NCI-H2029 treated with DMSO at 0.1 percent for 48 hours (cell line): ENCODE measurements around the gene LMNTD2.

Source experiments
- DNase-seq: peaks from one replicate; lab custom pipeline; 2025; lab: John Stamatoyannopoulos, UW

Gene LMNTD2

DNA sequence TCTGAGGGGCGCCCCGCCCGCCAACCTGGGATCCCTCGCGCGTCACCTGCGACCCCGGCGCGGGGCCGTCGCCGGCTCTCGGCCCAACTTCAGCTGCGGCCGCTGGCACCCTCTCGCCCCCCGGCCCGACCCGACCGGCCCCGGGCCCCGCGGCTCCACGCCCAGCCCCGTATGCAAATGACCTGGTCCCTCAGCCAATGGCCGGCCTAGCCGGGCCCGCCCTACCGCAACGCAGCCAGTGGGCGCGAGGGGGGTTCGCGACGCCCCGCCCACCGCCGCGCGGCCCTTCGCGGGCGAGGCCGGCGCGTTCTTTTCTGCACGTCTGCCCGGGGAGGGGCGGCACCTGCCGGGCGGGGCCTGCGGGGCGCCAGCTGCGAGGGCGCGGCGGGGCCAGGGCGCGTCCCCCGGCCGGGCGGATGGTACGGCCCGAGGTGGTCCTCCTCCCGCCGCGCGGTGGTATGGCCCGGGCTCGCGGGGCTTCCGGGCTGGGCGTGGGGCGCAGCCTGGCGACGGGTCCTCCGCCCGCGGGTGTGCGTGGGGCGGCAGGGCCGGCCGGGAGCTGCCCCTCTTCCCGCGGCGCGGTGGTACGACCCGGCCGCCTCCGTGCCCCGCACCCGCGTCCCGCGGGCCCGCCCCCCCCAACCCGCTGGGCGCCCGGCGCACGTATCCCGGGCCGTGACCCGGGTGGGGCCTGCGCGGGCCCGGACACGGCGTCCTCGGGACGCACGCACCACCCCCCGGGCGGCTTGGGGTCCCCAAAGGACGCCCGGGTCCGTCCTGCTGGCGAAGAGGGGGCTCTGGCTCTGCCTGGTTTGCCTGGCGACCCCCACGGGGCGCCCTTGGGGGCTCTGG, 8.0 kb upstream of the LMNTD2 start:
- peak; percentile 47 for DNase-seq

DNA sequence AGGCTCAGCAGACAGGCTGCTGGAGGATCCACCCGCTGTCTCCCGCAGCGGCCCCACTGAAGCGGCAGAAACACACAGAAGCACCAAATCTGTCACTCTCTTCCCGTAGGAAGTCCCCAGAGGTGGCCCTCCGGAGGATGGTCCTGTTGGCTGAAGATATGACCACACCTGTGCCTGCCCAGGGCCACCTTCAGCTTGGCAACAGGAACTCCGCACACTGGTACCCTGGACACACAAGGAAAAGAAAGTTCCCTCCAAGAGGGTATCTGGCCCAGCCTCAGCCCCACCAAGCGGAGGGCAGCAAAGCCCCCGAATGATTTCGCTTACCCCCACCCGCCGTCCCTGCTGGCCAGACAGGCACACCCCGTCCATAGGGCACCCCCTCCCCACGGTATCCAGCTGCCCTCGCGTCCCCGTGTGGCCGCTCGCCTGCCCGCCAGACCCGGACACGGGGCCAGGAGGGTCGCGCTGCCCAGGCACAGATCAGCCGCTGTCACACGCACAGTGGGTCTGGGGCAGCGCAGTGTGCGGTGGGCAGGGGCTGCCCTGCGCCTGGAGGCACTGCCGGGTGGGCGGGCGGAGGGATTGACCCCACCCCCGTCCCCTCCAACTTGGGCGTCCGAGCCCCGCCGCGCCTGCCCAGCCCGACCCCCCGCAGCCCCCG, 7.2 kb upstream of the LMNTD2 start:
- DNase-seq, result no peak

GRCh38 chr11:567011-567628, 6.6 kb upstream of the LMNTD2 start:
- no peak for DNase-seq

- DNase-seq, result no peak
Measured at GRCh38 chr11:565921-566509, 5.5 kb upstream of the LMNTD2 start.

- no peak for DNase-seq
Measured at GRCh38 chr11:563812-564578, 3.5 kb upstream of the LMNTD2 start.

DNA sequence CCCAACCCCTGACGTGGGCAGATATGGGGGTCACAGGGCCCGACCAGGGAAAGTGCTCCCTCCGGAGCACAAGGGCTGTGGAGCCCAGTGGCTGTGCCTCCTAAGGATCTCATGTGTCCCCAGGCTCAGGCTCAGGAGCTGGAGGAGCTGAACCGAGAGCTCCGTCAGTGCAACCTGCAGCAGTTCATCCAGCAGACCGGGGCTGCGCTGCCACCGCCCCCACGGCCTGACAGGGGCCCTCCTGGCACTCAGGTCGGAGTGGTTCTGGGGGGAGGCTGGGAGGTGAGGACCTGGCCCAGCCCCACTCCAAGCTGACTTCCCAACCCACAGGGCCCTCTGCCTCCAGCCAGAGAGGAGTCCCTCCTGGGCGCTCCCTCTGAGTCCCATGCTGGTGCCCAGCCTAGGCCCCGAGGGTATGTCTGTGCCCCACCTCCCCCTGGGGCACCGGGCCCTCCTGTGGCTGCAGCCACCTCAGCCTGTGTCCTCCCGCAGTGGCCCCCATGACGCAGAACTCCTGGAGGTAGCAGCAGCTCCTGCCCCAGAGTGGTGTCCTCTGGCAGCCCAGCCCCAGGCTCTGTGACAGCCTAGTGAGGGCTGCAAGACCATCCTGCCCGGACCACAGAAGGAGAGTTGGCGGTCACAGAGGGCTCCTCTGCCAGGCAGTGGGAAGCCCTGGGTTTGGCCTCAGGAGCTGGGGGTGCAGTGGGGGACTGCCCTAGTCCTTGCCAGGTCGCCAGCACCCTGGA, 2.7 kb upstream of the LMNTD2 start:
- no peak for DNase-seq

DNA sequence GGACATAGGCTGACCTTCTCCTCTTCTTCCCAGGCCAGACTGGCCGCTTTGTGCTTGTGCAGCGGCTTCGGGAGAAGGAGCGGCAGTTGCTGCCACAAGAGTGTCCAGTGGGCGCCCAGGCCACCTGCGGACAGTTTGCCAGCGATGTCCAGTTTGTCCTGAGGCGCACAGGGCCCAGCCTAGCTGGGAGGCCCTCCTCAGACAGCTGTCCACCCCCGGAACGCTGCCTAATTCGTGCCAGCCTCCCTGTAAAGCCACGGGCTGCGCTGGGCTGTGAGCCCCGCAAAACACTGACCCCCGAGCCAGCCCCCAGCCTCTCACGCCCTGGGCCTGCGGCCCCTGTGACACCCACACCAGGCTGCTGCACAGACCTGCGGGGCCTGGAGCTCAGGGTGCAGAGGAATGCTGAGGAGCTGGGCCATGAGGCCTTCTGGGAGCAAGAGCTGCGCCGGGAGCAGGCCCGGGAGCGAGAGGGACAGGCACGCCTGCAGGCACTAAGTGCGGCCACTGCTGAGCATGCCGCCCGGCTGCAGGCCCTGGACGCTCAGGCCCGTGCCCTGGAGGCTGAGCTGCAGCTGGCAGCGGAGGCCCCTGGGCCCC, 1.6 kb upstream of the LMNTD2 start:
- DNase-seq, result no peak

DNA sequence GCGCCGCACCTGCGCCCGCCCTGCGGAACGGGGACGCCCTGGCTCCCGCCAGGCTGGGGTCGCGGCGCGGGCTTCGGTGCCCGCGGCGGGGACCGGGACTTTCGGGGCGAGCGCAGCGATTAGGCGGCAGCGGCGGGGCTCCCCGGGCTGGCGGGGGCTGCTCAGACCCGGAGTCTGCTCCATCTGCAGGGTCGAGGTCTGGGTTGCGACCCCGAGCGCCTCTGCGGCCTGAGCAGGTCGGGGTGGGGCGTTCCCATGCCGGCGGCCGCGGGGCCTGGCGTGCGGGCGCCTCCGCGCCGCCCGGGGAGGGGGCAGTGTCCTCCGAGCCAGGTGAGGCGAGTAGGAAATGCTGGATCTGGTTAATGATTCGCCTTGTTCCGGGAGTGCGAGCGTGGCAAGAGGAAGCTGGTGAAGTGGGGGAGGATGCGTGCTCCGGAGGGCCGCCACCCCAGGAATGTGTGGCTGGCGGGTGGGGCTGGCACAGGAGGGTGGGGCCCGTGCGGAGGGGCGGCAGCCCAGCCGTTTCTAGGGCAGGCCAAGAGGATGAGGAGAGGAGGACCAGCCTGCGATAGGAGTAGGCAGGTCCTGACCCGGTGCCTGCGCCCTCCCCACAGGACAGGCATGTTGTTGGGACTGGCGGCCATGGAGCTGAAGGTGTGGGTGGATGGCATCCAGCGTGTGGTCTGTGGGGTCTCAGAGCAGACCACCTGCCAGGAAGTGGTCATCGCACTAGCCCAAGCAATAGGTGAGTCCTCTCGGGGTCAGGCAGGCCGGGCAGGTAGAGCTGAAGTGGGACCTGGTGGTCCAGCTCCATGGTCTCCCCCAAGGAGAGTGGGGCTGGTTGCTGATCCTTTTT, 838 bp upstream of the LMNTD2 start:
- peak; percentile 5 for DNase-seq

- no peak for DNase-seq
Measured at GRCh38 chr11:559712-560304, 730 bp downstream of the LMNTD2 start.

GRCh38 chr11:559020-559620, 1.4 kb downstream of the LMNTD2 start:
- DNase-seq, result no peak

GRCh38 chr11:558503-558902, 2.0 kb downstream of the LMNTD2 start:
- DNase-seq, result no peak

GRCh38 chr11:557328-558132, 3.0 kb downstream of the LMNTD2 start:
- no peak for DNase-seq

DNA sequence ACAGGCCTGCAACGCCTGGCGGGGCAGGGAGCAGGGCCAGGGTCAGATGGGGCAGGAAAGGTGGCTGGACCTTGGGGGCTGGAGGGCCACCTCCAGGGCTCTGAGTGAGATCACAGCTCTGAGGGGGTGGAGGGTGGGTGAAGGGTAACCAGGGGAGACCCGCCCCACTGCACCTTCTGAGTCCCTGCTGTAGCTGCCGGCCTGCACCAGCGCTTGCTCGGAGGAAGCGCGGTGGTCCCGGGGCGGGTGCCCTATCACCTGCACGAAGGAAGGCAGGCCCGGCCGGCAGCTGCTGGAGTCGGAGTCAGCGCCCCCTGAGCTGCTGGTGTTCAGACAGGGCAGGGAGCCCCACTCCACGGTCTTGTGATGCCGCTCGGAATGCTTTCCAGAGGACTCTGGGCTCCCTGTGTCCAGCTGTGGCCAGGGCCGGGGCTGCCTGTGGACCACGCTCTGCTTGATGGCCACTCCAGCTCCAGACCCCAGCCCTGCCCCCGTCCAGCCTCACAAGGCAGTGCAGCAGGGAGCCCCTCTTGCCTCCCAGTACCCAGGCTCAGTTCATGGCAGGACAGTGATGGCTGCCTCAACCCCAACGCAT, 3.8 kb downstream of the LMNTD2 start:
- no peak for DNase-seq

GRCh38 chr11:555780-556661, 4.5 kb downstream of the LMNTD2 start:
- no peak for DNase-seq

- no peak for DNase-seq
Measured at GRCh38 chr11:555227-555779, 5.2 kb downstream of the LMNTD2 start.
